ENCODE measurements around the gene JAZF1.

JAZF1 gene

DNA sequence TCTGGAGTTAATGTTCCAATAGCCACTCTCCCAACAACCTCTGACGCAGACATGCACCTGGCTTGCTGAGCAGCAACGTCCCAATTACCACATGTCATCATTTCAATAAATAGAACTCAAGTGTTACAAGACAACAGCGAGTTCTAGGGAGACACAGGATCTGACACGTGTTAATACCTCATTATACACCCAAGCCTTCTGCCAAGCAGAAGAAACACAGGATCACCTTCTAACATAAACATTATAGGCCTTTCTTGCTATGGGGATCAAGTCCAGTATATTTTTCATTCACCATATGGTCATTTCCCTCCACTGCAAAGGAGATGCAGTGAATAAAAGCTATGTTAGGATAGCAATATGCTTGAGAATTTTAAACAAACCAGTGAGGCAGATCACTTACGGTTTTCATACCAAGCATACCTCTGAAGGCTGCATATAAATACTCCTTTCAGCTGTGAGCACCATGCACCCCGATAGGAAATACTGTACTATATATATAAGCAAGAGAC lies 74.2 kb downstream of the JAZF1 start:
- H3K4me2 ChIP-seq (ENCODE audit: low read length): no peak overlapping the region
- no peaks in the 10 kb centered on the region for H3K27me3 ChIP-seq (ENCODE audit: control insufficient read depth, insufficient read depth, low read length)
- H3K36me3 ChIP-seq (ENCODE audit: control insufficient read depth, insufficient read depth, low read length): no peaks in the 10 kb centered on the region
- no peaks in the 10 kb centered on the region for H3K9me3 ChIP-seq (ENCODE audit: control insufficient read depth, low read length)
- no peak for TF ChIP-seq CTCF (IDR thresholded peaks at IDR 0.05)
- no peak overlapping the region for H3K27ac ChIP-seq
- H3K9ac ChIP-seq: no peak overlapping the region
- H2AFZ ChIP-seq: no peak overlapping the region
- H3K4me3 ChIP-seq (ENCODE audit: low read depth, low read length): no peak overlapping the region
- peaks cover 2% of the 10 kb centered on the region for H3K79me2 ChIP-seq
- H3K4me1 ChIP-seq: no peaks in the 10 kb centered on the region

DNA sequence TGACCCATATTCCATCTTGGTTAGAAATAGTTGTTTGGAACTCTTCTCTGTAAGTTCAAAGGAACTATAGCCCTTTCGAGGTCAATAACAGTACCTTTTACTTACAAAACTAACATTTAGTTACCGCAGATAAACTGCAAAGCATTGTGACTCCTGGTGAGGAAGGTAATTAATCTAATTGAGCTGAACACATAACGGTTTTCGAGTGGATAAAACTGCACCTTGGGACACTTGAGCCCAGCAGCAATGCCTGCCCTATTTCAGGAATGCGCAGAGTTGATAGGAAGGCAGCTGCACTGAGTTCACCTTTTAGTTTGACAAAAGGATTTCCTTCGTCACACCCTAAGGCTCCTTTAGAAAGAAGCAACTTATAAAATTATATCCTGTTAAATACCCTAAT lies 75.4 kb downstream of the JAZF1 start:
- no peak overlapping the region for H3K4me2 ChIP-seq (ENCODE audit: low read length)
- H3K27ac ChIP-seq: no peak overlapping the region
- no peaks in the 10 kb centered on the region for H3K9me3 ChIP-seq (ENCODE audit: control insufficient read depth, low read length)
- H3K9ac ChIP-seq: no peak overlapping the region
- H2AFZ ChIP-seq: no peak overlapping the region
- H3K36me3 ChIP-seq (ENCODE audit: control insufficient read depth, insufficient read depth, low read length): no peaks in the 10 kb centered on the region
- H3K4me3 ChIP-seq (ENCODE audit: low read depth, low read length): no peak overlapping the region
- H3K79me2 ChIP-seq: peaks cover 2% of the 10 kb centered on the region
- no peak for TF ChIP-seq CTCF (IDR thresholded peaks at IDR 0.05)
- no peaks in the 10 kb centered on the region for H3K4me1 ChIP-seq
- no peaks in the 10 kb centered on the region for H3K27me3 ChIP-seq (ENCODE audit: control insufficient read depth, insufficient read depth, low read length)

DNA sequence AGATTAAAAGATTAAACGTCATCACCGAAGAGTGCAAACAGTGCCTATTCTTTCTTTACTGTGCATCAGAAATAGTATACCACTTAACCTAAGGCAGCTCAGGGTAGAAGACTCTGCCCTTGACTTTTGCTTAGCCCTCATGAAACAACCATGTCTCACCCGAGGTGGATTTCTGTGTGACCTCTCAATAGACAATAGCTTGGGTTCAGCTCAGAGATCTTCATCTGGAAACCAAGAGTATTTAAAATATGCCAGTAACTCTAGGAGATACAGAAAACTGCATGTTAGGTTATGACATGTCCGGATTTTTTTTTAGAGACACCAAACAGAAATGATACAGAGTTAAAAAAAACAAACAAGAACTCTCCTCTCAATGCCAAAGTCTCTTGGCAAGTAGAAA lies 75.8 kb downstream of the JAZF1 start:
- no peak for TF ChIP-seq CTCF (IDR thresholded peaks at IDR 0.05)
- Histone ChIP-seq H3K4me1 (no peaks in the 10 kb centered on the region), H3K4me2 (ENCODE audit: low read length) (no peak overlapping the region), H3K36me3 (ENCODE audit: control insufficient read depth, insufficient read depth, low read length) (no peaks in the 10 kb centered on the region), H3K27ac (no peak overlapping the region), H3K27me3 (ENCODE audit: control insufficient read depth, insufficient read depth, low read length) (no peaks in the 10 kb centered on the region), H3K9ac (no peak overlapping the region), H3K9me3 (ENCODE audit: control insufficient read depth, low read length) (no peaks in the 10 kb centered on the region), H3K79me2 (peaks cover 2% of the 10 kb centered on the region), H2AFZ (no peak overlapping the region), H3K4me3 (ENCODE audit: low read depth, low read length) (no peak overlapping the region)

GRCh38 chr7:28104041-28104541 lies 76.5 kb downstream of the JAZF1 start:
- no peak overlapping the region for H3K4me2 ChIP-seq (ENCODE audit: low read length)
- no peak for TF ChIP-seq CTCF (IDR thresholded peaks at IDR 0.05)
- H3K36me3 ChIP-seq (ENCODE audit: control insufficient read depth, insufficient read depth, low read length): no peaks in the 10 kb centered on the region
- no peak overlapping the region for H2AFZ ChIP-seq
- H3K9me3 ChIP-seq (ENCODE audit: control insufficient read depth, low read length): no peaks in the 10 kb centered on the region
- H3K4me1 ChIP-seq: no peaks in the 10 kb centered on the region
- H3K27ac ChIP-seq: no peak overlapping the region
- H3K27me3 ChIP-seq (ENCODE audit: control insufficient read depth, insufficient read depth, low read length): no peaks in the 10 kb centered on the region
- peaks cover 2% of the 10 kb centered on the region for H3K79me2 ChIP-seq
- H3K9ac ChIP-seq: no peak overlapping the region
- H3K4me3 ChIP-seq (ENCODE audit: low read depth, low read length): no peak overlapping the region

GRCh38 chr7:28102797-28103196 lies 77.8 kb downstream of the JAZF1 start:
- H3K27ac ChIP-seq: no peak overlapping the region
- H3K36me3 ChIP-seq (ENCODE audit: control insufficient read depth, insufficient read depth, low read length): no peaks in the 10 kb centered on the region
- H3K79me2 ChIP-seq: peaks cover 2% of the 10 kb centered on the region
- no peak for TF ChIP-seq CTCF (IDR thresholded peaks at IDR 0.05)
- H3K27me3 ChIP-seq (ENCODE audit: control insufficient read depth, insufficient read depth, low read length): no peaks in the 10 kb centered on the region
- no peak overlapping the region for H2AFZ ChIP-seq
- no peaks in the 10 kb centered on the region for H3K9me3 ChIP-seq (ENCODE audit: control insufficient read depth, low read length)
- no peaks in the 10 kb centered on the region for H3K4me1 ChIP-seq
- no peak overlapping the region for H3K4me2 ChIP-seq (ENCODE audit: low read length)
- H3K4me3 ChIP-seq (ENCODE audit: low read depth, low read length): no peak overlapping the region
- no peak overlapping the region for H3K9ac ChIP-seq

All from parathyroid adenoma (tissue), 2 donors.